ENCODE measurements around the gene GRIK3.

GRIK3 gene

GRCh38 chr1:36843906-36844610 is 190.3 kb downstream of the GRIK3 start:
- FAIRE-seq (no peak), DNase-seq (ENCODE audit: insufficient read length, low spot score) (no peak)
- TF ChIP-seq POLR2A (IDR thresholded peaks at IDR 0.05; ENCODE audit: low read depth, low read length), result no peak

- no peak for FAIRE-seq
- TF ChIP-seq POLR2A (IDR thresholded peaks at IDR 0.05; ENCODE audit: low read depth, low read length), result no peak
- DNase-seq (ENCODE audit: insufficient read length, low spot score), result no peak
Observed at GRCh38 chr1:36843027-36843426, 191.3 kb downstream of the GRIK3 start.

- DNase-seq (ENCODE audit: insufficient read length, low spot score) (no peak), FAIRE-seq (no peak)
- no peak for TF ChIP-seq POLR2A (IDR thresholded peaks at IDR 0.05; ENCODE audit: low read depth, low read length)
Observed at GRCh38 chr1:36842448-36842847, 191.9 kb downstream of the GRIK3 start.

- DNase-seq (ENCODE audit: insufficient read length, low spot score) (no peak), FAIRE-seq (no peak)
- no peak for TF ChIP-seq POLR2A (IDR thresholded peaks at IDR 0.05; ENCODE audit: low read depth, low read length)
Observed at GRCh38 chr1:36839485-36839884, 194.8 kb downstream of the GRIK3 start.

GRCh38 chr1:36838888-36839287 is 195.4 kb downstream of the GRIK3 start:
- no peak for TF ChIP-seq POLR2A (IDR thresholded peaks at IDR 0.05; ENCODE audit: low read depth, low read length)
- DNase-seq (ENCODE audit: insufficient read length, low spot score) (no peak), FAIRE-seq (no peak)

GRCh38 chr1:36836916-36837315 is 197.4 kb downstream of the GRIK3 start:
- TF ChIP-seq POLR2A (IDR thresholded peaks at IDR 0.05; ENCODE audit: low read depth, low read length), result no peak
- DNase-seq (ENCODE audit: insufficient read length, low spot score), result no peak
- no peak for FAIRE-seq

GRCh38 chr1:36836196-36836883 is 198.0 kb downstream of the GRIK3 start:
- no peak for TF ChIP-seq POLR2A (IDR thresholded peaks at IDR 0.05; ENCODE audit: low read depth, low read length)
- DNase-seq (ENCODE audit: insufficient read length, low spot score) (no peak), FAIRE-seq (no peak)

GRCh38 chr1:36835696-36836095 is 198.6 kb downstream of the GRIK3 start:
- no peak for TF ChIP-seq POLR2A (IDR thresholded peaks at IDR 0.05; ENCODE audit: low read depth, low read length)
- DNase-seq (ENCODE audit: insufficient read length, low spot score) (no peak), FAIRE-seq (no peak)

- FAIRE-seq (no peak), DNase-seq (ENCODE audit: insufficient read length, low spot score) (no peak)
- no peak for TF ChIP-seq POLR2A (IDR thresholded peaks at IDR 0.05; ENCODE audit: low read depth, low read length)
Observed at GRCh38 chr1:36835017-36835695, 199.2 kb downstream of the GRIK3 start.

- DNase-seq (ENCODE audit: insufficient read length, low spot score), result no peak
- no peak for FAIRE-seq
- TF ChIP-seq POLR2A (IDR thresholded peaks at IDR 0.05; ENCODE audit: low read depth, low read length), result no peak
Observed at GRCh38 chr1:36834586-36834985, 199.7 kb downstream of the GRIK3 start.

GRCh38 chr1:36831186-36831810 is 203.0 kb downstream of the GRIK3 start:
- TF ChIP-seq POLR2A (IDR thresholded peaks at IDR 0.05; ENCODE audit: low read depth, low read length), result no peak
- no peak for DNase-seq (ENCODE audit: insufficient read length, low spot score)

GRCh38 chr1:36829961-36830360 is 204.4 kb downstream of the GRIK3 start:
- DNase-seq (ENCODE audit: insufficient read length, low spot score), result no peak
- no peak for TF ChIP-seq POLR2A (IDR thresholded peaks at IDR 0.05; ENCODE audit: low read depth, low read length)
- no peak for FAIRE-seq

More at GRCh38 chr1:36831186-36831810, 203.0 kb downstream of the GRIK3 start:
- FAIRE-seq, result no peak

GRCh38 chr1:36829066-36829465 is 205.2 kb downstream of the GRIK3 start:
- FAIRE-seq (no peak), DNase-seq (ENCODE audit: insufficient read length, low spot score) (no peak)
- TF ChIP-seq POLR2A (IDR thresholded peaks at IDR 0.05; ENCODE audit: low read depth, low read length), result no peak

GRCh38 chr1:36825226-36825625 is 209.1 kb downstream of the GRIK3 start:
- FAIRE-seq, result no peak
- DNase-seq (ENCODE audit: insufficient read length, low spot score), result no peak
- no peak for TF ChIP-seq POLR2A (IDR thresholded peaks at IDR 0.05; ENCODE audit: low read depth, low read length)
